ENCODE results near the gene LTB. TPM values are rescaled to one million over a fixed set of nuclear protein-coding genes. Genes with fewer than 3 reads are reported as not detected.
A peak's percentile ranks its signal among the peaks of the same experiment; 100 is the strongest.

The LTB gene
- total and polyA plus RNA-seq, 2 donors from 2014 or later: 6.6 to 18.5 TPM

- DNase-seq (no peak), FAIRE-seq (no peak)
- intact Hi-C loops (cut with DNase I): no loop called here
- no peak within 1 kb of the TSS for H3K9ac ChIP-seq (ENCODE audit: low read length in 3 of 3)
- TF ChIP-seq, protein P1, sequence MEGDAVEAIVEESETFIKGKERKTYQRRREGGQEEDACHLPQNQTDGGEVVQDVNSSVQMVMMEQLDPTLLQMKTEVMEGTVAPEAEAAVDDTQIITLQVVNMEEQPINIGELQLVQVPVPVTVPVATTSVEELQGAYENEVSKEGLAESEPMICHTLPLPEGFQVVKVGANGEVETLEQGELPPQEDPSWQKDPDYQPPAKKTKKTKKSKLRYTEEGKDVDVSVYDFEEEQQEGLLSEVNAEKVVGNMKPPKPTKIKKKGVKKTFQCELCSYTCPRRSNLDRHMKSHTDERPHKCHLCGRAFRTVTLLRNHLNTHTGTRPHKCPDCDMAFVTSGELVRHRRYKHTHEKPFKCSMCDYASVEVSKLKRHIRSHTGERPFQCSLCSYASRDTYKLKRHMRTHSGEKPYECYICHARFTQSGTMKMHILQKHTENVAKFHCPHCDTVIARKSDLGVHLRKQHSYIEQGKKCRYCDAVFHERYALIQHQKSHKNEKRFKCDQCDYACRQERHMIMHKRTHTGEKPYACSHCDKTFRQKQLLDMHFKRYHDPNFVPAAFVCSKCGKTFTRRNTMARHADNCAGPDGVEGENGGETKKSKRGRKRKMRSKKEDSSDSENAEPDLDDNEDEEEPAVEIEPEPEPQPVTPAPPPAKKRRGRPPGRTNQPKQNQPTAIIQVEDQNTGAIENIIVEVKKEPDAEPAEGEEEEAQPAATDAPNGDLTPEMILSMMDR (IDR thresholded peaks at IDR 0.05; ENCODE audit: borderline replicate concordance, extremely low read depth, insufficient read depth): no peak
- no peak within 1 kb of the TSS for H3K27ac ChIP-seq (ENCODE audit: low read depth in 2 of 2, low read length in 2 of 2)
- no peaks in the 10 kb centered on the region for H3K27me3 ChIP-seq (ENCODE audit: control insufficient read depth, insufficient read depth, low read length)
- no peaks in the 10 kb centered on the region for H3K9me3 ChIP-seq (ENCODE audit: control insufficient read depth in 2 of 3, insufficient read depth in 1 of 3, low read length in 3 of 3)
- no peak within 1 kb of the TSS for H3K4me3 ChIP-seq (ENCODE audit: low read length in 3 of 3)
- H3K4me1 ChIP-seq (ENCODE audit: control insufficient read depth in 2 of 3, insufficient read depth in 2 of 3, low read depth in 1 of 3, low read length in 3 of 3): peaks cover 0 to 8% (median 0%) of the 10 kb centered on the region in 3 donors
- H3K36me3 ChIP-seq (ENCODE audit: control insufficient read depth in 2 of 3, insufficient read depth in 3 of 3, low read length in 3 of 3): no peaks in the 10 kb centered on the region
Measured at GRCh38 chr6:31586008-31586407, 3.8 kb upstream of the LTB start, which contains the start of gene LST1. Gene LST1 (plus strand): TSS chr6:31586277. CDS start chr6:31587300, 1,023 bp downstream.

DNA sequence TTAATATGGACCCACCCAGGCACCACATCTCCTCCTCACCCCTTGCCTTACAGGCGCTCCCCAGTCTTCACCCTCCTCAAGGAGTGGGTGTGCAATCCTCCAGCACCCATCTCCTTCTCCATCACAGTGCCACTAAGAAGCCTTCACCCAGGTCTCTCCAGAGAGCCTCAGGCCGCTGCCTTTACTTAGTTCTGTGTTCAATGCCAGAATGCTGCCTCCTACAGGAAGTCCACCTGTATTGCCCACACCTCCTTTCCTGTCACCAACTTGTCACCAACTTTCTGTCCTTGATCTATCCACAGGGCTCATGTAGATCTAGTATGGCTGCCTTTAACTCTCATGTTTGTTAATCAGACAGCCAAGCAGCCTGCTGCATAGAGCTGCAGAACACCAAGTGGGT is 3.3 kb upstream of the LTB start:
- no peak for DNase-seq
- Histone ChIP-seq H3K9ac (ENCODE audit: low read length in 3 of 3) (no peak overlapping the region), H3K9me3 (ENCODE audit: control insufficient read depth in 2 of 3, insufficient read depth in 1 of 3, low read length in 3 of 3) (no peaks in the 10 kb centered on the region), H3K4me1 (ENCODE audit: control insufficient read depth in 2 of 3, insufficient read depth in 2 of 3, low read depth in 1 of 3, low read length in 3 of 3) (peaks cover 0 to 10% (median 1%) of the 10 kb centered on the region in 3 donors), H3K27ac (ENCODE audit: low read depth in 2 of 2, low read length in 2 of 2) (no peak overlapping the region), H3K27me3 (ENCODE audit: control insufficient read depth, insufficient read depth, low read length) (no peaks in the 10 kb centered on the region), H3K4me3 (ENCODE audit: low read length in 3 of 3) (no peak overlapping the region), H3K36me3 (ENCODE audit: control insufficient read depth in 2 of 3, insufficient read depth in 3 of 3, low read length in 3 of 3) (no peaks in the 10 kb centered on the region)
- TF ChIP-seq, protein P1 (IDR thresholded peaks at IDR 0.05; ENCODE audit: borderline replicate concordance, extremely low read depth, insufficient read depth): no peak
- intact Hi-C loops (cut with DNase I): no loop called here
- no peak for FAIRE-seq

- Histone ChIP-seq H3K4me1 (ENCODE audit: control insufficient read depth in 2 of 3, insufficient read depth in 2 of 3, low read depth in 1 of 3, low read length in 3 of 3) (peaks cover 0 to 10% (median 5%) of the 10 kb centered on the region in 3 donors), H3K27ac (ENCODE audit: low read depth in 2 of 2, low read length in 2 of 2) (peak overlapping the region; percentile 70 to 78), H3K27me3 (ENCODE audit: control insufficient read depth, insufficient read depth, low read length) (no peaks in the 10 kb centered on the region), H3K9ac (ENCODE audit: low read length in 3 of 3) (peak overlapping the region; percentile 69 to 97 (median 93)), H3K9me3 (ENCODE audit: control insufficient read depth in 2 of 3, insufficient read depth in 1 of 3, low read length in 3 of 3) (no peaks in the 10 kb centered on the region), H3K36me3 (ENCODE audit: control insufficient read depth in 2 of 3, insufficient read depth in 3 of 3, low read length in 3 of 3) (no peaks in the 10 kb centered on the region), H3K4me3 (ENCODE audit: low read length in 3 of 3) (peak overlapping the region; percentile 65 to 93 (median 90))
- TF ChIP-seq, protein P1 (IDR thresholded peaks at IDR 0.05; ENCODE audit: borderline replicate concordance, extremely low read depth, insufficient read depth): no peak
- FAIRE-seq (no peak), DNase-seq (peak in 4 of 5 donors; percentile 35 to 68 (median 57))
- intact Hi-C loops (cut with DNase I): no loop called here
Measured at GRCh38 chr6:31581434-31582229, 592 bp downstream of the LTB start.

All from kidney (tissue), 14 donors.